ENCODE data around the gene SLC6A3. TPM values are rescaled to one million over a fixed set of nuclear protein-coding genes. Genes with fewer than 3 reads are reported as not detected.

The SLC6A3 gene
- total RNA-seq, 1 donor from 2014 or later = not detected

DNA sequence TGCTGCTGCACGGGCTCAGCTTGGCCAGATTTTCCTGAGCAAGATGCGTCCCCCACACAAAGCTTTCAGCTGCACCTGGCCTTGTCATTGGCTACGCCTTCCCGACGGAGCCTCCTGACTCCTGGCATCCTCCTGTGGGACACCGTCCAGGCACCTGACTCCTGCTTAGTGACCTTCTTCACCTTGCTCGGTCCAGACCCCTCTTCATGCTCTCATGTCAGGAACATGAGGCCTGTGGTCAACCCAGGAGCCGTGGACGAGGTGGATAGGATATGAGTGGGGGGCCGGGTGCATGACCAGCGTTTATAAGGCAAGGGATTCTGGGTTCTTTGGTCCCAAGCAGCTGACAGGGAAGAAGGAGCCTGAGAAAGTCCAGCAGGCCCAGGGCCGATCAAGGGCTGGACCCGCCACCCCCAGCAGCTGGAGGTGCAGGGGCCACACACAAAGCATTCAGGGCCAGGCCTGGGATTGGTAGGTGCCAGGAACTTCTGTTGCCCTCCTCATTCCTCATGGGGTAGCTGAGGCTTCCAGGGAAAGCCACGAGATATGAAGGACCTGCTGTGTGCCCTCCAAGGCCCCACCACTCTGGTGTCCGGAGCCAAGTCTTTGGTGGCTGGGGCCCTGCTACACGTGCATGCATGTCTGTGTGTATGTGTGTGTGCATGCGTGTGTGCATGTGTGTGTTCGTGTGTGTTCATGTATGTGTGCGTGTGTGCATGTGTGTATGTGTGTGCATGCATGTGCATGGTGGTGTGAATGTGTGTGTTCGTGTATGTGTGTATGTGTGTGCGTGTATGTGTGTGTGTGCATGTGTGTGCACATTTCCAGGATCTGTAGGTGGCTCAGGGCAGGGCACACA, 34.9 kb downstream of the SLC6A3 start:
- no peak for DNase-seq (ENCODE audit: low read depth)
- TF ChIP-seq, protein P1, sequence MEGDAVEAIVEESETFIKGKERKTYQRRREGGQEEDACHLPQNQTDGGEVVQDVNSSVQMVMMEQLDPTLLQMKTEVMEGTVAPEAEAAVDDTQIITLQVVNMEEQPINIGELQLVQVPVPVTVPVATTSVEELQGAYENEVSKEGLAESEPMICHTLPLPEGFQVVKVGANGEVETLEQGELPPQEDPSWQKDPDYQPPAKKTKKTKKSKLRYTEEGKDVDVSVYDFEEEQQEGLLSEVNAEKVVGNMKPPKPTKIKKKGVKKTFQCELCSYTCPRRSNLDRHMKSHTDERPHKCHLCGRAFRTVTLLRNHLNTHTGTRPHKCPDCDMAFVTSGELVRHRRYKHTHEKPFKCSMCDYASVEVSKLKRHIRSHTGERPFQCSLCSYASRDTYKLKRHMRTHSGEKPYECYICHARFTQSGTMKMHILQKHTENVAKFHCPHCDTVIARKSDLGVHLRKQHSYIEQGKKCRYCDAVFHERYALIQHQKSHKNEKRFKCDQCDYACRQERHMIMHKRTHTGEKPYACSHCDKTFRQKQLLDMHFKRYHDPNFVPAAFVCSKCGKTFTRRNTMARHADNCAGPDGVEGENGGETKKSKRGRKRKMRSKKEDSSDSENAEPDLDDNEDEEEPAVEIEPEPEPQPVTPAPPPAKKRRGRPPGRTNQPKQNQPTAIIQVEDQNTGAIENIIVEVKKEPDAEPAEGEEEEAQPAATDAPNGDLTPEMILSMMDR (conservative IDR thresholded peaks at IDR 0.05; ENCODE audit: low read depth, low read length) = no peak
- H3K4me3 ChIP-seq (ENCODE audit: low read depth, low read length) = no peak overlapping the region

DNA sequence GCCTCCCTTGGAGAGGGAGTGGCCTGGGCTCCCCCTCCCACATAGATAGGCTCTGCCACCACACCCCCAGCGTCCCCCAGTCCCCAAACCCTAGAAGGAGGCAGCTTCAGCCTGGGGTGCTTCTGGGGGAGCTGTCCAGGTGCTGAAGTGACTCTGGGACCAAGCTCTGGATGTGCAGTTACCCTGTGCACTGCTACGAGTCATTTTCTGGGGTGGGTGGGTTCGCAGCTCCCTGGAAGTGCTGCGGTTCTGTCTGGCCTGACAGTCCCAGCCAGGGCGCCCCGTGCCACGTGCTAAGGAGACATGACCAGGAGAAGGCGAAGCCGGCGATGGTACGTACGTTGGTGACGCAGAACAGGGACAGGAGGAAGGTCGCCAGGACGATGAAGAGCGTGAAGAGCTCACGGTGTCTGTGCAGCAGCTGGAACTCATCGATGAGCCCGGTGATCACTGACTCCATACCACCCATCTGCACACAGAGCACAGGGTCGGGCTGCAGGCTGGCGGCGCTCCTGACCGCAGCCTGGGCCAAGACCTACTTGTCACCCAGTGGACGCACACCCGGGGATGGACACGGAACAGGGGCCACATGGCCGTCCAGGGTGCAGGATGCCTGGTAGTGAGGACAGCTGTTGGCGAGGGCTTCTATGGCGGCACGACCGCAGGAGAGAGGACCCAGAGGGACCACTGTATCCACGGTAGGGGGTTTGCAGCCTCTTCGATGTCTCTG, 35.7 kb downstream of the SLC6A3 start:
- no peak overlapping the region for H3K4me3 ChIP-seq (ENCODE audit: low read depth, low read length)
- TF ChIP-seq, protein P1 (conservative IDR thresholded peaks at IDR 0.05; ENCODE audit: low read depth, low read length) = no peak
- no peak for DNase-seq (ENCODE audit: low read depth)

DNA sequence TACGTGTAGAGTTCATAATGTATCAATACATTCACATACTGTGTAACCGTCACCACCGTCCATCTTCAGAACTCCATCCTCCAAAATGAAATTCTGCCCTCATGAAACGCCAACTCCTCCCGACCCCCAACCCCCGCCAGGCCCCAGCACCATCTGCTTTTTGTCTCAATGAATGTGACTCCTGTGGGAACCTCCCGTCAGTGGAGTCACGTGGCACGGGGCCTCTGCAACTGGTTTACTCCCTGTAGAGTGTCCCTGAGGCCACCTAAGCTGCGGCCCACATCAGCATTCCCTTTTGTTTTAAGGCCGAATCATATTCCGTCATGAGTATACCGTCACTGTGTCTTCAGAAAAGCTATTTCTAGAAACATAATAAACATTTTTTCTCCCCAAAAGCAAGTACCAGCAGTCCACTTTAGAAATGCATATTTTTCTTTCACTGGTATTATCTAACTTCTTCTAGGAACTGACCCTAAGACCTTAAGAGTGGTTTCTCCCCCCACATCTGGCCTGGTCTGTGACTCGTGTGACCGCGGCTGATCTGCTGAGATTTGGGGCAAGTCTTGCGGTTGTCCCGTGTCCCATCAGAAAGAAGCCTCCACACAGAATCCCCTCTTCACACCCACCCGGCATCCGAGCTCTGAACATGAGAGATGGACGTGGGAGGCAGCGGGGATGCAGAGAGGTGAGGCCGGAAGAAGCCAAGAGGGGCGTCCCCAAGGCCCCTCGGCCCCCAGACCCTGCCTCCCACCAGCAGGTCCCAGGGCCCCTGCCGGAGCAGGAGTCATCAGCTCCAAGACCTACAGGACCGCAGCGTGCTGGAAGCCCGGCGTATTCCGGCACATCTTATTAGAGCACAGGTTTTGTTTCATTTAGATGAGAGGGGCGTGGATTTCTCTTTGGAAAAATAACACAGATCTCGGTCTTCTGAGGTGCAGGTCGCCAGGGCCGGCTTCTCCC, 38.3 kb downstream of the SLC6A3 start:
- H3K4me3 ChIP-seq (ENCODE audit: low read depth, low read length) = no peak overlapping the region
- DNase-seq (ENCODE audit: low read depth) = no peak
- TF ChIP-seq, protein P1 (conservative IDR thresholded peaks at IDR 0.05; ENCODE audit: low read depth, low read length) = no peak

DNA sequence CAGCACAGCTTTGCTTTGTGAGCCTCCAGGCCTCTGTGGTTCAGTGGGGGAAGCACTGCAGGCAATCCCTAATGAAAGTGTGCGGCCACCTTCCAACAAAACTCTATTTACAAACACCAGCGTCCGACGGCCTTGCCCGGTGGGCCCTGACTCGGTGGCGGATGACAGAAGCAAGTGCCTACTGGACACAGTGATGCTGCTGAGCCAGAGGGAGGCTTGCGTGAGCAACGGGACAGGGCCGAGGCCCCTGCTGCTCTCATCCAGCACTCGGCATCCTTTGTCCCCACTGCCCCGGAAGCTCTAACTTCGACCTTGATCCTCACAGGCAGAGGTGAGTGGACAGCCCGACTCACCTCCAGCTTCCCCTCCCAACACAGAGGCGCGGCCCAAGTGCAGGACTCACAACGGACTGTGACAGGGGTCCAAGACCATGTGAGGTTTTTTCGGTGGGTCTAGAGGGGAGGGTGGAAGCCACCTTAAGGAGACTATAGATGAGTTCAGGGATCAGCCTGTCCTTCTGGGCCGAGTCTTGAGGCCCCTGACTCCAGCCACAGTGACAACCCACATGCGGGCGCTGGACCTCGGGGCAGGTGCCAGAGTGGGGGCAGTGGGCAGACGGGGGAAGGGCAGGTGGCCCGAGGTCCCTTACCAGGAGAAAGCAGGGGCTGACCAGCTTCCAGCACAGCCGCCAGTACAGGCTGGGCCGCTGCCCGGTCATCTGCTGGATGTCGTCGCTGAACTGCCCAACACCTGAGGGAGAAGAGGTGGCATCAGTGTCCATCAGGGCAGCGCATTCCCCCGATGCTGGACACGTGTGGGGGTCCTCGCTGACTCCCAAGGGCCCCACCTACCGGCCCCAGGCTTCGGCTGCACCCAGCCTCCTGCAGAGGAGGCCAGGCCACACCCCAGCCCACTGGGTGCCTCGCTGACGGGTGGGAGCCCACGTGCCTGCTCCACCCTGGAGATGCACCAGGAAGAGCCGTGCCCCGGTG, 39.4 kb downstream of the SLC6A3 start:
- DNase-seq (ENCODE audit: low read depth) = no peak
- no peak overlapping the region for H3K4me3 ChIP-seq (ENCODE audit: low read depth, low read length)
- TF ChIP-seq, protein P1 (conservative IDR thresholded peaks at IDR 0.05; ENCODE audit: low read depth, low read length) = no peak

DNA sequence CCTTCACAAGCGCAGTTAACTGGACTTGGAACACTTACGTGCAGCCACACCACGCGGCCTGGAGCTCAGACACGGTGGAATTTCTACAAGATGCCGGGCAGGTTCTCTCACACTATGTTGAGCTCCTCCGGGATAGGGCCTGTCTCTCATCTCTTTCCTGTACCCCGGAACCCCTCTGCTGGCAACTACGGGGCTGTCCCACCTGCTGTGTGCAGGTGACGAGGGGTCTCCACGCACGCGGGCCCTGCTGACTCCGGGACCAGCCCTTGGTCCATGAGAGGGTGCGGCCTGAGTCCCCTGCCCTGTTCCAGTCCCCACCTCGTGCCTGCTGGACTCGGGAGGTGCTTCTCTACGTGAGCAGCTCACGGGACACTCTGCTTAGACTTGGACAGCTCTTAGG, 40.1 kb downstream of the SLC6A3 start:
- TF ChIP-seq, protein P1 (conservative IDR thresholded peaks at IDR 0.05; ENCODE audit: low read depth, low read length) = no peak
- no peak for DNase-seq (ENCODE audit: low read depth)

More for the DNA sequence above, 40.1 kb downstream of the SLC6A3 start:
- no peak overlapping the region for H3K4me3 ChIP-seq (ENCODE audit: low read depth, low read length)
